Stimulated activated CD4-positive, alpha-beta T cell treated with anti-CD3 and anti-CD28 coated beads, Interleukin-1b, Interleukin-23, amount 100 ng/mL, for 48 hours (primary cell): ENCODE data around the gene NUP133.
"Not testable (repeated sequence)": the region's sequence is repeated elsewhere in the genome, so short reads cannot be mapped to it uniquely, and the experiment has no call there.

ENCODE experiments used
- DNase-seq: peaks from one replicate; pipeline ENCODE4 v3.0.0-alpha.2; 2020

NUP133 gene

DNA sequence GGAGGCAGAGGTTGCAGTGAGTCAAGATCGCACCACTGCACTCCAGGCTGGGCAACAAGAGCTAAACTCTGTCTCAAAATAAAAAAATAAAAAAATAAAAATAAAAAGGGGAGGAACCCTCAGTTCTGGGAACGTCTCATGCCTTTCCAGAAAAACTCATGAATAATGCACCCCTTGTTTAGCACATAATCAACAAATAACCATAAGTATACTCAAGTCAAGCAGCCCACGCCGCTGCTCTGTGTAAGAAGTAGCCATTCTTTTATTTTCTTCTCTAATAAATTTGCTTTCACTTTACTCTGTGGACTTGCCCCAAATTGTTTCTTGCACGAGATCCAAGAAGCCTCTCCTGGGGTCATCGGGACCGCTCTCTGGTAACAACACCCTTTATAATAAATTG is 59.8 kb downstream of the NUP133 start:
- no peak for DNase-seq

DNA sequence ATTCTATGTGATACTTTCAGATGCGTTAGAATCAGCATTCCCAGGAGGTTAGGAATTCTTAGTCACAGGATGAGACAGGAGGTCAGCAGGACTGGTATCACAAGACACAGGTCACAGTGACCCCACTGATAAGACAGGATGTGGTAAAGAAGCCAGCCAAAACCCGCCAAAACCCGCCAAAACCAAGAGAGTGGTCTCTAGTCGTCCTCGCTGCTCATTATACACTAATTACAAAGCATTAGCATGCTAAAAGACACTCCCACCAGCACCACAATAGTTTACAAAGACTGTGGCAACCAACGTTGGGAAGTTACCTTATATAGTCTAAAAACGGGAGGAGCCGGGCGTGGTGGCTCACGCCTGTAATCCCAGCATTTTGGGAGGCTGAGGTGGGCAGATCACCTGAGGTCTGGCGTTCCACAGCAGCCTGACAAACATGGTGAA is 60.3 kb downstream of the NUP133 start:
- DNase-seq, result no peak

DNA sequence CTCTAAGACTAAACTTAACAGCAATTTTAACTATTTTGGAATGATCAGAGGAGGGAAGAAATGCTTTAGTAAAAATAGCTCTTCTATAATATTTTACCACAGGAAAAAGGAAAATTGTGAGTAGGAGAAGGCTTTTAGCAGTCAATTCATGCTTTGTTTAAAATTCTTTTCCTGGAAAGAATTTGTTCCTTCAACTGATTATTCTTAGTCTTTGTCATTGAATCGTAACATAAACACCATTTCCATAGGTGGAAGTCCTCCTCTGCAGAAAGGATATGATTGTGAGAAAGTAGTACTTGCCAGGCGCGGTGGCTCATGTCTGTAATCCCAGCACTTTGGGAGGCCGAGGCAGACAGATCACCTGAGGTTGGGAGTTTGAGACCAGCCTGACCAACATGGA is 62.3 kb downstream of the NUP133 start:
- no peak for DNase-seq

- DNase-seq, result no peak
Measured at GRCh38 chr1:229440851-229441537, 67.1 kb downstream of the NUP133 start.

GRCh38 chr1:229438021-229438420 is 70.1 kb downstream of the NUP133 start:
- DNase-seq, result no peak

GRCh38 chr1:229437443-229437842 is 70.7 kb downstream of the NUP133 start:
- DNase-seq, result no peak

DNA sequence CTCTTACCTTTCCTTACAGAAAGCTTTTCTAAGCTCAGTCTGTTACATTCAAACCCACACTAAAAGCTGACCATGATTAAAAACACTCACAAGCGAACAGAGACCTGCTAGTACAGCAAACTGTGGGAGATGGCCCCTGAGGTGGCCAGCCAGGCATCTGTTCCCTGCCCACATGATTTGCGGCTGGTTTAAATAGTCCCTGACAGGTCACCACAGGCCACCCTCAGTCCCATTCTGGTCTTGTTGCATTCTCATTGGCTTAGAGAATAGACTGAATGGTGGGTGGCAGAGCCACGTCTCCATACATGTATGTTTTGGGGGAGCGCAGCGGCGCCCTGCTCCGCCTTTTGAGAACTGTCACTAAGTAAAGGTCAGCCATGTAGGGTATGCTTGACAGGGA is 71.9 kb downstream of the NUP133 start:
- DNase-seq, result no peak

- DNase-seq, result no peak
Measured at GRCh38 chr1:229434641-229435051, 73.5 kb downstream of the NUP133 start.

- DNase-seq, result no peak
Measured at GRCh38 chr1:229434005-229434640, 74.0 kb downstream of the NUP133 start, which contains the start of gene ACTA1. ACTA1 (minus strand) TSS chr1:229434094; CDS start chr1:229433115, 979 bp downstream.

GRCh38 chr1:229433364-229434004 is 74.7 kb downstream of the NUP133 start:
- DNase-seq, result no peak

- no peak for DNase-seq
Measured at GRCh38 chr1:229432905-229433304, 75.2 kb downstream of the NUP133 start.

DNA sequence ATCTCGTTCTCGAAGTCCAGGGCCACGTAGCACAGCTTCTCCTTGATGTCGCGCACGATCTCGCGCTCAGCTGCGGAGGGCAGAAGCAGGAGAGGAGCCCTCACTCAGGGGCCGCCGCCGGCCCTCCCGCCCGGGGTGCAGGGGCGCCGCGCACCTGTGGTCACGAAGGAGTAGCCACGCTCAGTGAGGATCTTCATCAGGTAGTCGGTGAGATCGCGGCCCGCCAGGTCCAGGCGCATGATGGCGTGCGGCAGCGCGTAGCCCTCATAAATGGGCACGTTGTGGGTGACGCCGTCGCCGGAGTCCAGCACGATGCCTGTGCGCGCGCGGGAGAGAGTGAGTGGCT is 76.1 kb downstream of the NUP133 start:
- DNase-seq, result no peak

DNA sequence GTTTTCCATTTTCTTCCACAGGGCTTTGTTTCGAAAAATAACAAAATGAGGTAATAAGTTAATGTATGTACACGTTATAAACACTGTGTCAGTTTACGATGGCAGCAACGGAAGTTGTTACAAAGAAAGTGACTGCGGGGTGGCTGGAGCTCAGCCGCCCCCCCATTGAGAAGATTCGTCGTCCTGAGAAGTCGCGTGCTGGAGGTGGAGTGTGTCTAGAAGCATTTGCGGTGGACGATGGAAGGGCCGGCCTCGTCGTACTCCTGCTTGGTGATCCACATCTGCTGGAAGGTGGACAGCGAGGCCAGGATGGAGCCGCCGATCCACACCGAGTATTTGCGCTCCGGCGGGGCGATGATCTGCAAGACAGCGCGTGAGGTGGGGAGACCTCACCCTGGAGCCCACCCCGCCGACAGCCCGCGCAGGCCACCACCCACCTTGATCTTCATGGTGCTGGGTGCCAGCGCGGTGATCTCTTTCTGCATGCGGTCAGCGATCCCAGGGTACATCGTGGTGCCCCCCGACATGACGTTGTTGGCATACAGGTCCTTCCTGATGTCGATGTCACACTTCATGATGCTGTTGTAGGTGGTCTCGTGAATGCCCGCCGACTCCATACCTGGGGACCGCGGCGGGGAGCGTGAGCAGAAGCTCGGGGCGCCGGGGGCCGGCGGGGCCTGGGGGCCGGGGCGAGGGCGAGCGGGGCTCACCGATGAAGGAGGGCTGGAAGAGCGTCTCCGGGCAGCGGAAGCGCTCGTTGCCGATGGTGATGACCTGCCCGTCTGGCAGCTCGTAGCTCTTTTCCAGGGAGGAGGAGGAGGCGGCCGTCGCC is 76.6 kb downstream of the NUP133 start:
- DNase-seq, result no peak

DNA sequence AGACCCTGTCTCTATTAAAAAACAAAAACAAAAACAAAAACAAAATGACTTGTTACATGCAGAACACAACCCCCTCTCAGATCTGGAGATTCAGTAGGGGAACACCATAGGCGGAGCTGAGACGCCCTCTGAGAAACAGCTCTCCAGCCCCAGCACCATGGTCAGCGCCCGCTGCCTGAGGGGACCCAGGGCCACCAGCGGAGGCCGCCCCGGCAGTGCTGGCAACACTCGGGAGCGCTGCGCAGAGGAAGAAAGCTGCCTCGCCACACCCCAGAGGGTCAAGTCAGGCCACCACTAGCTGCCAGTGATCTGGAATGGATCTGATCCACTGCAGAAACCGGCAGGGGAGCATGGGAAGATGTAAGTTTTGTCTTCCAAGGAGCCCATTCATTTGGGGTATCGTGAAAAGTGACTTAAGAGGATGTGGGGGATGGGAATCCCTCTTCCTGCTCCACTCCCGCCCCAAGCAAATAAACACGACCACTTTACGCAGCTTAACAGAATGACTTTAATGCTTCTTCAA is 77.3 kb downstream of the NUP133 start:
- peak; percentile 35 for DNase-seq

- no peak for DNase-seq
Measured at GRCh38 chr1:229428256-229428655, 79.9 kb downstream of the NUP133 start.

- DNase-seq, result no peak
Measured at GRCh38 chr1:229427572-229427971, 80.6 kb downstream of the NUP133 start.

- DNase-seq, result no peak
Measured at GRCh38 chr1:229425564-229426159, 82.5 kb downstream of the NUP133 start.

GRCh38 chr1:229420765-229421164 is 87.4 kb downstream of the NUP133 start:
- DNase-seq, result no peak

GRCh38 chr1:229420224-229420623 is 87.9 kb downstream of the NUP133 start:
- DNase-seq, result no peak

GRCh38 chr1:229418586-229418985 is 89.6 kb downstream of the NUP133 start:
- DNase-seq, result not testable (repeated sequence)

GRCh38 chr1:229412810-229413209 is 95.3 kb downstream of the NUP133 start:
- not testable (repeated sequence) for DNase-seq

GRCh38 chr1:229412056-229412455 is 96.1 kb downstream of the NUP133 start:
- no peak for DNase-seq
